GM23248 (cell line): Measurements from ENCODE around the gene RNU1-2. TPM values are rescaled to one million over a fixed set of nuclear protein-coding genes. Genes with fewer than 3 reads are reported as not detected.
"Not testable (repeated sequence)": the region's sequence is repeated elsewhere in the genome, so short reads cannot be mapped to it uniquely, and the experiment has no call there.

ENCODE experiments used
- DNase-seq: peaks from one replicate; pipeline ENCODE4 v3.0.0-alpha.2; 2015
- H2AFZ ChIP-seq: fragments of 200-600 bp; sonication (generic); 2 replicates; pipeline ENCODE4 v1.6.1; 2016; ENCODE audit warnings: antibody characterized with exemption
- H3F3A ChIP-seq: fragments of 200-600 bp; sonication (generic); 2 replicates; pipeline ENCODE4 v1.6.1; 2016; ENCODE audit warnings: mild to moderate bottlenecking, antibody characterized with exemption, mixed run types; ENCODE audit not compliant: insufficient read depth
- H3K27ac ChIP-seq: fragments of 200-600 bp; sonication (generic); 2 replicates; pipeline ENCODE4 v1.5.1; 2016; ENCODE audit warnings: mild to moderate bottlenecking
- H3K27me3 ChIP-seq: fragments of 200-600 bp; sonication (generic); replicated peaks from 2 replicates; pipeline ENCODE4 v1.6.1; 2016; ENCODE audit warnings: mild to moderate bottlenecking; ENCODE audit not compliant: insufficient read depth
- H3K36me3 ChIP-seq: fragments of 200-600 bp; sonication (generic); 2 replicates; pipeline ENCODE4 v1.6.1; 2016; ENCODE audit warnings: low read depth, mild to moderate bottlenecking
- H3K4me1 ChIP-seq: fragments of 200-600 bp; sonication (generic); 2 replicates; pipeline ENCODE4 v1.6.1; 2016; ENCODE audit warnings: mild to moderate bottlenecking; ENCODE audit not compliant: insufficient read depth
- H3K4me2 ChIP-seq: fragments of 200-600 bp; sonication (generic); one replicate; pipeline ENCODE4 v1.6.1; 2016; ENCODE audit warnings: mild to moderate bottlenecking; ENCODE audit not compliant: unreplicated experiment
- H3K4me3 ChIP-seq: fragments of 200-600 bp; sonication (generic); 2 replicates; pipeline ENCODE4 v1.5.1; 2016; ENCODE audit warnings: mild to moderate bottlenecking
- H3K79me2 ChIP-seq: fragments of 200-600 bp; sonication (generic); 2 replicates; pipeline ENCODE4 v1.6.1; 2016; ENCODE audit warnings: mild to moderate bottlenecking; ENCODE audit not compliant: insufficient read depth
- H3K9ac ChIP-seq: fragments of 200-600 bp; sonication (generic); 2 replicates; pipeline ENCODE4 v1.6.1; 2016; ENCODE audit warnings: mild to moderate bottlenecking
- H3K9me2 ChIP-seq: fragments of 200-600 bp; sonication (generic); 2 replicates; pipeline ENCODE4 v1.6.1; 2016; ENCODE audit warnings: mixed run types, mild to moderate bottlenecking, moderate library complexity; ENCODE audit not compliant: insufficient read depth
- H3K9me3 ChIP-seq: fragments of 200-600 bp; sonication (generic); one replicate; pipeline ENCODE4 v1.6.1; 2017; ENCODE audit warnings: low read depth
- H4K20me1 ChIP-seq: fragments of 200-600 bp; sonication (generic); 2 replicates; pipeline ENCODE4 v1.6.0; 2016; ENCODE audit not compliant: insufficient read depth
- WGBS, 2 experiments: methylation state at CpG; one replicate each; pipeline ENCODE4 v1.1.6; 2015 to 2017; ENCODE audit warnings: low lambda C conversion rate in 2 of 2, low coverage in 1 of 2; ENCODE audit errors: missing lambda C conversion rate in 2 of 2; 5-methylcytosine and 5-hydroxymethylcytosine counted together
- in situ Hi-C: fragments of 300-500 bp; cut with MboI; formaldehyde crosslinking; loops from 2 replicates; pipeline ENCODE4 v1.15.0; 2020
- polyA plus RNA-seq: library from polyadenylated mRNA; unstranded; fragments of >200 nt; fragmentation: Nextera tagmentation; extraction: Ambion mirVana; gene quantifications from 2 replicates; pipeline ENCODE4 v1.2.1, GENCODE V29; 2016
- total RNA-seq: library from RNA; depleted of rRNA; stranded (reverse); fragments of >200 nt; shearing (Covaris generic); gene quantifications from 2 replicates; pipeline ENCODE4 v1.2.3, GENCODE V29; 2014

The RNU1-2 gene
- total and polyA plus RNA-seq, 2 experiments from 2014 or later: not detected

DNA sequence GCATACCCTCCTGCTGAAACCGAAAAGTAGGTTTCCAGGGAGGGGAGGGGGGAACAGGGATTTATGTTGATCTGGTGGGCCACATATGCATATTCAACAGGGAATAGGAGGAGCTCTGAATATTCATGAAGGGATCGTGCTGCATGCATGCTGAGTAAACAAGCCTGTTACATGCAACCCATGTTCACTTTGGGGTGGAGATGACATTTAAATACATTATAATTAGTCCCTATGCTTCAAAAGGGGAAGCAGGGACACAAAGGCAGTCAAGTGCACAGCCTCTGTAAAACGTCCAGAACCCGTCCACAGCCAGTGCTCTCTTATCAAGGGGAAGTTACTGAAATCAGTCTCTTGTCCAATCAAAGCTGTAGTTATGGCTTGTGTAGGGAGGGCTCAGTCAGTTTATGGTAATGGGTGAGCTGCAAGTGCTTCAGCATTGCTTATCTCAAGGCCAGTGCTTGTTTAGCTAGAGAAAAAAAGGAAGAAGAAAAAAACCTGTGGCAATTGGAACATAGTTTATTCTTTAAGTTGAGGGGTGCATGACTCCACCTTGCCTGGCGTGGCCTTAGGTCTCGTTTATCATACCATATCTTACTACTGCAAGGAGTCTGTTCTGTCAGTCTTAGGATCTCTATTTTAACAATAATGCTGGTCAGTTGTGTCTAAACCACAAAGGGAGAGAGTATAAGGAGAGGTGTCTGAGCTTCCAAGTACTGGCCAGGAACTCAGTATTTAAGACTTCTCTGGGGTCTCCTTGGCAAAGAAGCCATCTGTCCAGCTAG is 28.7 kb upstream of the RNU1-2 start:
- H3F3A ChIP-seq, H4K20me1 ChIP-seq, H2AFZ ChIP-seq, H3K79me2 ChIP-seq, H3K9me2 ChIP-seq, H3K4me1 ChIP-seq, H3K36me3 ChIP-seq, H3K4me2 ChIP-seq, H3K9ac ChIP-seq, H3K27ac ChIP-seq, H3K4me3 ChIP-seq, H3K9me3 ChIP-seq, DNase-seq, in situ Hi-C loops: not testable (repeated sequence)
- H3K27me3 ChIP-seq: peaks cover 10% of the 10 kb centered on the region; the same call in 1 of the 2 replicates
- 20 to 23% methylated on average over 4 of the region's 6 CpGs for WGBS, 2 experiments

DNA sequence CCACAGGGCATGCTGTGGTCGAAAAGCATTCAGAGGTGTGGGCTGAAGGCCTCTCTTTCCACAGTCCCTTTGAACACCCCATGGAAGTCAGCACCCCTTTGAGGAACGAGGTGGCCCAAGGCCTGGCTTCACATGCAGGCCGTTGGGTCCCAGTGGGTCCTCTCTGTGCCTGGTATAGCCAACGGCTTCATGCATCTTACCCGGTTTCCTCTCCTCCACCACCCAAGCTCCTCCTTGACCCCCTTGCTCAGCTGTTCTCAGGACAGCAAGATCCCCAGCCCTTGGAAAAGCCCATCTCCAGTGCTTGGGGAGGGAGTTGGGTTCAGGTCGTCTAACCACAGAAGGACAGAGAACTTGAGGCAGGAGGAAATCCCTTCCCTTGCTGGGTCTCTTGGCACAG is 27.0 kb upstream of the RNU1-2 start:
- H2AFZ ChIP-seq, H3K4me1 ChIP-seq, H3K4me3 ChIP-seq, DNase-seq, H3K9me2 ChIP-seq, in situ Hi-C loops, H3K9ac ChIP-seq, H4K20me1 ChIP-seq, H3K4me2 ChIP-seq, H3K9me3 ChIP-seq, H3K79me2 ChIP-seq, H3K27ac ChIP-seq, H3K36me3 ChIP-seq, H3F3A ChIP-seq: not testable (repeated sequence)
- peaks cover 14% of the 10 kb centered on the region for H3K27me3 ChIP-seq
- WGBS, 2 experiments: 66 to 72% methylated on average over 5 of the region's 6 CpGs

DNA sequence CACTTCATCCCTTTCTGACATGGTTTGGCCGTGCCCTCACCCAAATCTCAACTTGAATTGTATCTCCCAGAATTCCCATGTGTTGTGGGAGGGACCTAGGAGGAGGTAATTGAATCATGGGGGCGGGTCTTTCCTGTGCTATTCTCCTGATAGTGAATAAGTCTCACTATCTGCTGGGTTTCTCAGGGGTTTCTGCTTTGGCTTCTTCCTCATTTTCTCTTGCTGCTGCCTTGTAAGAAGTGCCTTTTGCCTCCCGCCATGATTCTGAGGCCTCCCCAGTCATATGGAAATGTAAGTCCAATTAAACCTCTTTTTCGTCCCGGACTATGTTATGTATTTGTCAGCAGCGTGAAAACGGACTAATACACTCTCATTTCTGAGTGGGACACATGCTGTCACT is 25.8 kb upstream of the RNU1-2 start:
- H3F3A ChIP-seq, H3K4me3 ChIP-seq, H4K20me1 ChIP-seq, H3K79me2 ChIP-seq, H2AFZ ChIP-seq, H3K9me2 ChIP-seq, H3K4me1 ChIP-seq, H3K4me2 ChIP-seq, in situ Hi-C loops, H3K36me3 ChIP-seq, H3K27ac ChIP-seq, DNase-seq, H3K9ac ChIP-seq, H3K9me3 ChIP-seq: not testable (repeated sequence)
- 53 to 65% methylated on average over 6 to 7 of the region's 7 CpGs for WGBS, 2 experiments
- H3K27me3 ChIP-seq: peaks cover 10% of the 10 kb centered on the region

DNA sequence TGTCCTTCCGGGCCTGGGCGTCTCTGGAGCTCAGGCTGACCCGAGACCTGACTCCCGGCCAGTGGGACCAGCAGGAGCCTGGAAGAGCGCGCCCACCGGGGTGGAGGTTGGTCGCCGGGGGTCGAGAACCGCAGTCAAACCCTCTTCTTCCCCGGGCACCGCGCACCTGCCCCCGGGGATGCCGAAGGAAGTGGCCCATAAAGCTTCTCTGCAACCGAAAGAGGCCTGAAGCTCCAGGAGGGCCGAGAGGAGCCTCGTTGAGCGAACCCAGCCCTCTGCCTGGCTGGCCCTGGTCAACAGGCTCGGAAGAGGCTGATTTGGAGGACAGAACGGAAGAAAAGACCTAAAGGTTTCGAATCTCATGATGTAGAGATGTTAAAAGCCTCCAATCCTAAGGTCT is 24.6 kb upstream of the RNU1-2 start:
- H3K27ac ChIP-seq, H3F3A ChIP-seq, H3K4me2 ChIP-seq, H3K4me3 ChIP-seq, H3K79me2 ChIP-seq, H4K20me1 ChIP-seq, in situ Hi-C loops, H2AFZ ChIP-seq, H3K9me3 ChIP-seq, H3K4me1 ChIP-seq, DNase-seq, H3K9me2 ChIP-seq, H3K9ac ChIP-seq, H3K36me3 ChIP-seq: not testable (repeated sequence)
- H3K27me3 ChIP-seq: peaks cover 22% of the 10 kb centered on the region
- 67 to 72% methylated on average over 23 of the region's 23 CpGs for WGBS, 2 experiments

DNA sequence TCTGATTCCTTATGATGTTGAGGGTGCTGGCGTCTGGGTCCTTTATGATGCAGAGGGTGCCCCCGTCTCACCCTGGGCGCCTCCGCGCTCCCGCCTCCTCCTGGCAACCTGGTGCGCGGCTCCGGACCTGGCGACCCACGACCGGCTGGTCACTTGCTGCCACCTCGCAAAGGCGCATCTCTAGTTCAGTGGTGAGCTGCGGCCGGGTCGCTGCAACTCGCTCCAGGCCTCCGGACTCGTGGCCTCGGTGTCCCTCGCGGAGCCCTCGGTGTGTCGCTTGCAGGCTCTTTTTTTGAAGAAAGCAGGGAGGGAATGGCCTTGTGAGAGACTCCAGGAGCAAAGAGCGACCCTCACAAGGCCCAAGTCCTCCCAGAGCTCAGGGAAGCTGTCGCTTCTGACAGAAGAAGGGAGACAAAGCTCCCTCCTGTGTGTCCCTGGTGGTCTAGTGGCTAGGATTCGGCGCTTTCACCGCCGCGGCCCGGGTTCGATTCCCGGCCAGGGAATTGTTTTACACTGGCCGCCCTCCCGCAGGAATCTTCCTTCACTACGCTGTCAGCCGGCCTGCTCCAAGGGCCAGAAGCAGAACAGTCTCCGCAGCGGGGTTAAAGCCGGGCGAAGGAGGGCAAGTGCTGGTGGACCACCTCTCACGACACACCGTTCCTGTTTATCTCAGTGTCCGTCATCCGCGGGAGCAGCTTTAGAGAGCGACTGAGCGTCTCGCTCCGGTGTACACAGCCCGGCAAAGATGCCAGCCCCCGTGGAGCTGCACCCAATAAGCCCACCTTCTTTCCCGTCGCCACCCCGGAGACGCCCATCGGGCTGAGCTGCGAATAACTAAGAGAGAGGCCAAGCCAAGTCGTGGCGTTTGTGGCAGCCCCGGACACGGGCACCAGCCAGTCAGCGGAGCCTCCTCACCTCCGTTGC is 23.4 kb upstream of the RNU1-2 start:
- peak; percentile 61 for DNase-seq
- H3K36me3 ChIP-seq, H2AFZ ChIP-seq, H3K4me3 ChIP-seq, H3K4me2 ChIP-seq, H3F3A ChIP-seq, in situ Hi-C loops, H3K79me2 ChIP-seq, H3K9me2 ChIP-seq, H3K4me1 ChIP-seq, H3K9me3 ChIP-seq, H4K20me1 ChIP-seq, H3K9ac ChIP-seq, H3K27ac ChIP-seq: not testable (repeated sequence)
- 15% methylated on average over 58 to 61 of the region's 66 CpGs for WGBS, 2 experiments
- H3K27me3 ChIP-seq: peaks cover 25% of the 10 kb centered on the region

DNA sequence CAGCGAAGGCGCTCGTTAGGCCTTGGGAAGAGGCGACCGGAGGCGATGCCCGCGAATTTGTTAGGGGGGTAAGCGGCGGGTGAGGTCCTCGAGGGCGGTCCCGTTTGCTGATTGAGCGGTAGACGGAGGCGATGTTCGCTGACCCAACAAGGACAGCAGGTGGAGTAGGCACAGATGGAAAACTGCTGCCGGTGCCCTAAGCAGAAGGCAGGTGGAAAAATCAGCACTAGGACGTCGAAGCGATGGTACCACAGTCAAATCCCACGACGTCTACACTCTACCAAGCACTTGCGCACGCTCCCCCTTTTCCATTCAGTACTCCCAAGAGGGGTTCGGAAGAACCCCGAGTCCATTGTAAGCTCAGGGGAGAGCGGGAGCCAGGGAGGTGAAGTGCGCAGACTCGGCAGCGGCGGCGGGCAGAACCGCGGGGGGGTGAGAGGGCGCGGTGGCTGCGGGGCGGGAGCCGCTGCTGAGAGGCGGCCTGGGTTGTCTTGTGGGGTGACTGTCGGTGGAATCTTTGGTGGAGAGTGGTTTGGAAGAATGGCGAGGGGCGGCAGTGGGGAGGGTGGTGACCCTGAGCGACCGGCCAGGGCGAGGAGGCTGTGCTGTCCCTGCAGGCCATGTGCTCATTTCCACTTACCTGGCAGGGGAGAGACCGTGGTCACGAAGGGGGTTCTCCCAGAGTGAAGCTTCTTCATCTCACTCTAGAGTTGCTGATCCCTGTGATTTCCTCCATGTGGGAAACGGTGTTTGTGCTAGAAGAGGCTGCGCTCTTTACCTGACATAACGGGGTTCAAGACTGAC is 22.5 kb upstream of the RNU1-2 start:
- in situ Hi-C loops, H3K27ac ChIP-seq: not testable (repeated sequence)
- peak; percentile 37 for DNase-seq

More for the DNA sequence above, 22.5 kb upstream of the RNU1-2 start:
- not testable (repeated sequence) for H3F3A ChIP-seq, H4K20me1 ChIP-seq, H3K36me3 ChIP-seq, H3K79me2 ChIP-seq, H3K9me2 ChIP-seq, H3K4me1 ChIP-seq, H3K9me3 ChIP-seq, H3K9ac ChIP-seq, H3K4me2 ChIP-seq, H2AFZ ChIP-seq, H3K4me3 ChIP-seq
- WGBS, 2 experiments: 9 to 13% methylated on average over 35 to 48 of the region's 52 CpGs
- H3K27me3 ChIP-seq: peaks cover 25% of the 10 kb centered on the region
